GM19455 (cell line): Measurements from ENCODE around the gene TNFRSF21.
"Not testable (repeated sequence)": the region's sequence is repeated elsewhere in the genome, so short reads cannot be mapped to it uniquely, and the experiment has no call there.

ENCODE experiments used
- ATAC-seq: cut with Tn5 transposase; IDR thresholded peaks from one replicate; pipeline ENCODE4 v1.9.1; 2021; ENCODE audit not compliant: unreplicated experiment

TNFRSF21 gene

DNA sequence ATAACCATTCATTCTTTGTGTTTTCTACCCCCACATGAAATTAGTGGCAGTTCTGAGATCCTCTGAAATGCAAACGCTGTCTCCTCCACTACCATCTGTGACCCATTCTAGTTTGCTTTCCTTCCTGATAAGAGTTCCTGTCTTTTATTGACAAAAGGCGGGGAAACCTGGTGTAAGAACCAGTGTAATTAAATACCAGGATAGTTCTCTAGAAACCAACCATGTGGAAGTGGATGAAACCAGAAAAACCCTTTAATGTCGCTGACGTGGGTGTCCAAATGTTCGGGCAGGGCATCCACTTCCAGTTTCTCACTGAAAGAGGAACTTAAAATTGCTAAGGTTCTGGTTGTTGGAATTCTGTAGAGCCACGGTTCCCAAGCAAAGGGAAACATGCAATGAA, 79.1 kb downstream of the TNFRSF21 start:
- ATAC-seq, result no peak

DNA sequence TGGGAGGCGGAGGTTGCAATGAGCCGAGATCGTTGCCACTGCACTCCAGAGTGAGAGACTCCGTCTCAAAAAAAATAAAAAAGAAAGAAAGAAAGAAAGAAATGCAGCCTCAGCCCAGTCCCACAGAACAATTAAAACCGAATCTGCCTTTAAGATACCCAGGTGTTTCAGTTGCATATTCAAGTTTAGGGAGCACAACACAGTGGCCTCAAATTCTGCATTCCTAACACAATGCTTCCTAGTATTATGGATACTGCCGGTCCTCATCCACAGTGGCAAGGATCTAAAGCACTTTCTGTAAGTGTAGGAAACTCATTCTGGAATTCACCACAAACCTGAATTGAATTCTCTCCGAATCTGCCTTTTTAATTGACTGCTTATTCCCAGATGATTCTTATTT, 80.5 kb downstream of the TNFRSF21 start:
- no peak for ATAC-seq

DNA sequence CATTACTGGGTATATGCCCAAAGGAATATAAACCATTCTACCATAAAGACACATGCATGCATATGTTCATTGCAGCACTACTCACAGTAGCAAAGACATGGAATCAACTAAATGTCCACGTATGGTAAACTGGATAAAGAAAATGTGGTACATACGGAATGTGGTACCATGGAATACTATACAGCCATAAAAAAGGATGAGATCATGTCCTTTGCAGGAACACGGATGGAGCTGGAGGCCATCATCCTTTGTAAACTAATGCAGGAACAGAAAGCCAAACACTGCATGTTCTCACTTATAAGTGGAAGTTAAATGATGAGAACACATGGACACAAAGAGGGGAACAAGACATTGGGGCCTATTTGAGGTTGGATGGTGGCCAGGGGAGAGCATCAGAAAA, 81.6 kb downstream of the TNFRSF21 start:
- ATAC-seq, result not testable (repeated sequence)

DNA sequence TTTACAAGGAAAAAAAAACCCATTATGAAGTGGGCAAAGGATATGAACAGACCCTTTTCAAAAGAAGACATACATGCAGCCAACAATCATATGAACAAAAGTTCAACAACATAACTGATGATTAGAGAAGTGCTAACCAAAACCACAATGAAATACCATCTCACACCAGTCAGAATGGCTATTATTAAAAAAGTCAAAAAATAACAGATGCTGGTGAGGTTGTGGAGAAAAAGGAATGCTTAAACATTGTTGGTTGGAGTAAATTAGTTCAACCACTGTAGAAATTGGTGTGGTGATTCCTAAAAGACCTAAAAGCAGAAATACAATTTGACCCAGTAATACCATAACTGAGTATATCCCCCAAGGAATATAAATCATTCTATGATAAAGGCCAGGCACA, 86.5 kb downstream of the TNFRSF21 start:
- not testable (repeated sequence) for ATAC-seq

DNA sequence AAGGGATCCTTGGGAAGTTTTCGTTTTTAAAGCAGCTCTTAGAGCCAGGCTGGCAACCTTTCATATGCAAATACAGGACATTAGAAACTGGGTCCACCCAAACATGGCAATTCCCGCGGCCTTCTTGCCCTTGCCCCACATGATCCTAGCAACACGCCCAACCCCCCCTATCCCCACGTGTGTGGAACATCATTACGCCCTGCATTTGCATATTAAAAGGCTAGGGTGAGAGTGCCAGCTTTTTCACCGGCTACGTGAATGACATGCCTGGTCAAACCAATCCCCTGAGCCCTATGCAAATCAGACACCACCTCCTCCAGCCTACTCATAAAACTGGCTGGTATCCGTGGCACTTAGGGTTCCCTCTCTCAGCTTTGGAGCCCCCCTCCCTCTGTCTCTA, 88.1 kb downstream of the TNFRSF21 start:
- no peak for ATAC-seq

DNA sequence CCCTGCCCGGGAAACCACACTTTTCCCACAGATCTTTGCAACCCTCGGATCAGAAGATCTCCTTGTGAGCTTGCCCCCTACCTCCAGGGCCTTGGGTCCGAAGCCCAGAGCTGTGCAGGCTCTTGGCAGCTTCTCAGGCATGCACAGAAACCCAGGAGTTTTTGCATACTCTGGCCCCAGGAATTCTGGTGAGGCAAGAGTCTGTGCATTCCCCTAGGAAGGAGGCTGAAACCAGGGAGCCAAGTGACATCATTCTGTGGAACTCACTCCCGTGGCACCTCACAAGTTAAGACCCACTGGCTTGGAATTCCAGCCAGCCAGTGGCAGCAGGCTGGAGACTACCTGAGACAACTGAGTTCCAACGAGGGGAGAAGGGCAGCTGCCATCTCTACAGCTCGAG, 100.1 kb downstream of the TNFRSF21 start:
- no peak for ATAC-seq

DNA sequence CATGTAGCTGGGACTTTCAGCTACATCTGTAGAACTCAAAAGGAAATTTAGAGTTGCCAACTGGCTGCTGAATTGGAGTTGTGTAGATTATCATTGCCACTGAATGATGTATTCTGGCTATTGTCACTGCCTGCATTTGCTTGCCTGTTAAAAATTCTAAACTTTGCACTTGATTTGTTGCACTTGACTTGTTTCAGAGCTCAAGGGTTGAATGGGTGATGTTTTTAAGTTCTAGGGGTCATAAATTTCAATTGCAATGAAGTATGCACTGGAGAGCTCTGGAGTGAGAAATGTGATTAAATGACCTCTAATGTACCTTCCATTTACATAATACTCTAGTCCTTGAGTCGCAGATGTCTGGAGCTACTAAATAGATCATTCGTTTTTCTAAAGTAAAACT, 102.4 kb downstream of the TNFRSF21 start:
- ATAC-seq, result no peak

DNA sequence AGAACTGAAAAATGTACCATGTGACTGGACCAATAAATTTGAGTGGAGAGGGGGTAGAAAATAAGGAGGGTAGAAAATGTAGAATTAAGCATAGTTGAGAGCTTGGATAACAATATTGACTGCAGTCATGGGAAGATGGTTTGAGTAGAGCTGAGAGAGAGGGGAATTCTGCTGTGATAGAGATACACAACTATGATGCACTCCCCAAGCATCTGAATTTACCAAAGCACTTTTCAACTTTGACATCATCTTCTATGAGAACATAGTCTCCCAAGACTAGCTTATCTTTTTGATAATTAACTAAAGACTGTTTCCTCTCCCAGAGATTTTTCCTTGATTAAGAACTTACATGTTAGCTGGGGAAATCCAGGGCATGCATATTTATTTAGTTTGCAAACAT, 103.1 kb downstream of the TNFRSF21 start:
- ATAC-seq, result no peak

DNA sequence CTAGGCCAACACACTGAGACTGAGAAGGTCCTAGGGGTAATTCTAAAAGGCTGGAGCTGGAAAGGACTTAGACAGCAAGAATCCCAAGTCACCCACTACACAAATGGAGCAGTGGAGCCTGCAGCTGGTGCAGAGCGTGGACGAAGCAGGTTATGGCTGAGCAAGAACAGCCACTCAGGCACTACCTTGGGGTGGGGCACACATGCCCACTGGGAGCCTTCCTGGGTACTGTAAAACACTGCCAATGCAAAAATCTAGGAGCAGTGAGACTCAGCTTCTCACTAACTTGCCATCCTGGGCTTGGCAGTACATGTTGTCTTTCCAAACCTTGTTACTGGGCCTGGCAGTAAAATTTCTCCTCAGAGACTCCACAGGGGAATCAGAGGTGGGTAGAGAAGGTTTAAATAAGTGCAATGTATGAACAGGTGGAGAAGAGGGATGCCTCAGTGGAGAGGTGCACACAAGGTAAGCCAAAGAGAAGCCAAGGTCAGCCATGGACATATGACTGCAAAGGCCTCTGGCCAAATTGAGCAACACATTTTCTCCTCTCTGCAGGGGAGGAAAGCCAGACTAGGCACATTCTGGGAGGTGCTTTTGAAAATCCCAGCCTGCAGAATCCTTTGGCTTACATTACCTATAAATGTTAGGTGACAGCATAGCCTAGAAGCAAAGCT, 105.6 kb downstream of the TNFRSF21 start:
- ATAC-seq, result peak; percentile 2

DNA sequence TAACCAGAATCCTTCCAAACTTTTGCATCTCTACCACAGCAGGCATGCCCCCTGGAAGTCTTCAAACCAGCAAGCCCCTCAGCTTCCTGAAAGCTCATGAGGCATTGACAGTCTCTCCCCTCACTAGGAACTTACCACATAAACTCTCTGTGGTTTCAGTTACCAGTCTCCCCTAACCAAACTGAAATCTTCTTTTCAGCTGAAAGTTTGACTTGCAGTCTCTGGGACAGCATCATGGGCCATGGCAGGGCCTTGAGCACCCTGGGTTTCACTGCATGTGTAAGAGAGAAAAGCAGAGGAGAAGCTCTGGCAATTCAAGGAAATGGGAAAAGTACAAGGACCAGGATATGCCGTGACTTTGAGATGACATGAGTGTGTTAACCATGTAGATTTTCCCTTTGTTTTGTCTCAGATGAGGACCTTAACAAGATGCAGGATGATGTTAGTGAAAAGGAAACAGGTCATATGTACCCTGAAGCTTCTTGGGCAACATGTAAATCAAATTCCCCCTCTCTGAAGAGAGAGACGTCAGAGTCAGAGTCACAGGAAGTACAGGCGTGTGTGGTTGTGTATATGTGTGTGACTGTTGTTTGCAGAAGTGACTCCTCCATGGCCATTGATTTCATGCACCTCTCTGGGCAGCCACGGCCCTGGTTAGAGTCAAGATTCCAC, 106.3 kb downstream of the TNFRSF21 start:
- ATAC-seq, result peak; percentile 90

DNA sequence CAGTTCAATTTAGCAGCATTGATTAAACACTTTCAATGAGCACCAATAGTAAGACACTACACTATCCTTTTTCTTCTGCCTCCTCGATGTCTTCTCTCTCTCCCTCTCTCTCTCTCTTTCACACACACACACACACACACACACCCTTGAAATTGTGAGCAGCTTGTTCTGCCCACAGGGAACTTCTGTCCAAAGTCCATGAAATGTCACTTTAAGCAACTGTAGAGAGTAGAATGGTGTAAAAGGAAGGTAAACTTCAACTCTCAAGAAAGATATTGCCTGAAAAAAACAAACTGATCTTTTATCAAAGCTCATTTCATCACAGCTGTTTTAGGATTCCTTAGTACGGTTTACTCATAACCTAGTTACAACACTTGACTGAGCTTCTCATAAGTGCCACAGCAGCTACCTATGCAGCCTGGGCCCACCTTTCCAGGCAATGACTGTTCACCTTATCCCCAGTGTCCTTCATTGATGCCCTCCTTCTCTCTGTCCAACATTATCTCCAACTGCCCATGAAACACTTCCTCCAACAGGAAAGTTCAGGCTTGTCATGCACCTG, 107.0 kb downstream of the TNFRSF21 start:
- ATAC-seq, result no peak

DNA sequence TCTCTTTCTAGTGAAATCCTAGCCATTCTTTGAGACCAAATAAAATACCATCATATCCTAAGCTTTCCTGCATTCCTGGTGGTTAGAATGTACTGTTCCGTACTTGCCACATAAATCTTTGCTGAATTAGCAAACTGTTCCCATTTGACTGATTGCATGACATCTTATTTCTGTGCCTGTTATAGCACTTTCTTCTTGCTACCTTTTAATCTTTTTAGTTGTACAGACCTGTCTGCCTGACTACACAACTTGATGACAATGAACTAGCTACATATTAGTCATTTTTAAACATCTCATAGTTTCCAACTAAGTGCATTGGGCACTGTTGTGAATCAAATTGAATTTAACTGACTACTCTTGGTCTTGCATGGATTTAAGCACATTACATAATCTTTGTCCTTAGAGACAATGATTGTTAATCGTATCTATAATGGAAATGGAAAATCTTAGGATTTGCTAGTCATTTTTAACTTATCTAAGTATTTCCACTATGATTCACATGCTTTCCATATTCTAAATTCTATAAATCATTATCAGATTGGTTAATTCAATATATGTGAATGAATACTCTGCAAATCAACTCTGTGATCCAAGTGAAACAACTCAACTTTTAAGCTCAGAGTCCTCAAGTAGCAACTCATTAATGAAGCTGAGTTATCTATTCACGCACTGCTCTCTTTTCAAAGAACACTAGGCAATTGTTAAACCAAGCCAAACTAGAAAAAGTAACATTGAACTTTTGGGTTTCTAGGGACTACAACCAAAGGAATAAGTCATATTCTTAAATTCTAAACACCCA, 109.0 kb downstream of the TNFRSF21 start:
- no peak for ATAC-seq

DNA sequence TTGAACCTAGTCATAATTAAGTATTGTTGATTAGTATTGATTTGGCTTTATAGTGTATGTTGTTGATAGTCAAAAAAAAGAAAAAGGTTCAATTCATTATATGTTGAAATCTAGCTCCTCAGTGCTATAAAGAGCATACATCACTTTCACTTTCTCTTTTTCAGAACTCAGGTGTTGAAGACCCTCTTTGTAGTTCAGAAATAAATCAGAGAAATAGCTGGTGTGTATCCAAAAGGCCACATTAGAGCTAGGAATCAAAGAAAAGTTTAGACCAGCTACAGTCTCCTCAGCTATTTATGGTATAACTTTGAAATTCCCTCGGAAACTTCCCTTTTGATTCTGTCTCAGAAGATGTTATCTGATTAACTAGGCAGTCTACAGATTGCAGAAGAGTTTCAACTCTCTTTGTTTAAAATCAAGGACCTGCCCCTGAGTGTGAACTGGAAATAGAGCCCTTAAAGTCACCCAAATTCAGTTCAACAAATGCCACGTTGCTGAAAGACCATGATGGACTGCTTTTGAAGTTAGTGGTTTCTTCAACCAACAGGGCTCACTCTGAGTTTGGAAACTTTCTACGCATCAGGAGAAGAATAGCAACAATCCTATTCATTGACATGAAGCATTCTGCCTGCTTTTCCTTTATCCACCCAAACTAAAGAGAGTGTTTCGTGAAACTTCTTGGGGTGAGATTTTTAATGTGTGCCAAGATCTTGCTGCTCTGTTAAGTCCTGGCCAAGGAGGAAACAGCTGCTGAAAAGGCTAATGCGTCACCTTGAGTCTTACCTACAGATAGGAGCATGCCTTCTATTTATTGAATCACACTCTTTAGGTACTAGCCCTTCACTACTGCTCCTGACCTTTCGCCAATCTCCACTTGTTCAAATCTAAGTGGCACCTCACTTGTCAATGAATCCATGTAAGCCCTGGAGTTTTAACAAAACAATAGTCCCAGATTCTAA, 111.7 kb downstream of the TNFRSF21 start:
- no peak for ATAC-seq

DNA sequence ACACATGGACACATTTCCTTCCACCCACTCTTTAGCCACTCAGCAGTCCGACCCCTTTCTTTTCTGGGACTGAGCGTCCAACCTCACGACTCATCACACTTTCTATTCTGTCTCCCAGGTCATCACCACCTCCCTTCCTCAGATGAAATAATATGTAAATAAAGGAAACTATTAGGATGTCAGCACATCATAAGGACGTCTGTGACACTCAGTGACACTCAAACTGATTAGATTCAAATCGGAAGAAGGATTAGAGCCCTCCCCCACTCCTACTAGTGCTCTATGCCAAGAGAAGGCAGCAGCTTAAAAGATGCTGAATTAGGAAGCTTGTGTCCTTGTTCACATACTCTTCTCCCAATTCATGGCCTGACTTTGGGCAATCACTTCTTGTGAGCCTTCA, 113.6 kb downstream of the TNFRSF21 start:
- no peak for ATAC-seq

DNA sequence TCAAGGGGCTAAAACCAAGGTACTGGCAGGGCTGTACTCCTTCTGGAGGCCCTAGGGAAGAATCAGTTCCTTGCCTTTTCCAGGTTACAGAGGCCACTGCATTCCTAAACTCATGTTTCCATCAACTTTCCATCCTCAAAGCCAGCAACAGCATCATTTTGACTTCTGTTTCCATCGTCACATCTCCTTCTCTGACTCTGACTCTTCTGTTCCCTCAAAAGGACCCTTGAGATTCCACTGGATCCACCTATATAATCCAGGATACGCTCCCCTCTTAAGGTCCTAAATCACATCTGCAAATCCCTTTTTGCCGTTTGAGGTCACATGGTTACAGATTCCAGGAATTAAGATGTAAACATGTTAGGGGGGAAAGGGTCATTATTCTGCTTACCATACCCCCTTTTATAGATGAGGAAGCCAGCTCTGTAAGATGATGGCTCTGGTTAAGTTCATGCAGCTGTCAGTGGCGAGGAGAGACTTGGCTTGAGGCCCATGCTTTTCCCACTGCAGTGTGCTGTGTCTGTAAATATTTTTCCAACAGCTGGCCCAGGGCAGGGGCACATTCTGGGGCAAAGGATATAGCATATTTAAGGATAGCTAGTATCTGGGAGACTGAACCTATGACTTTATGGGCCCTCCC, 114.6 kb downstream of the TNFRSF21 start:
- no peak for ATAC-seq

DNA sequence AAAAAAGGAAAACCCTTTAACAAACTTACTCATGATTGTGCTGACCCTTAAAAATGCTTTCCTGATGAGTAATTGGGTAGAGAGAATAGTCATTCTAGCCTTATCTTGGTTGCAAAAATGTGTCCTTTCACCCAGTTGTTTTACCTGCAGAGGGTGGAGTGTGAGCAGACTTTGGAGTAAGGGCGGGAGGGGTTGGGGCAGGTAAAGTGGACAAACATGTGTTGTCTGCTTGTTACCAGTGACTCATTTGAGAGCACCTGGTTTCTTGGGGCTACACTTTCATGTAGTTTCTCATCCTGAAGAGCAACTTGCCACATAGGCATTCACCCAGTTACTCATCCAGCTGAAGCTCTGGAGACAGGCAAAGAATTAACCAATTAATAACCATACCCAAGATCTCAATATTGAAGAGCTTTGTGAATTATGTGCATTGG, 121.1 kb downstream of the TNFRSF21 start:
- ATAC-seq, result no peak

DNA sequence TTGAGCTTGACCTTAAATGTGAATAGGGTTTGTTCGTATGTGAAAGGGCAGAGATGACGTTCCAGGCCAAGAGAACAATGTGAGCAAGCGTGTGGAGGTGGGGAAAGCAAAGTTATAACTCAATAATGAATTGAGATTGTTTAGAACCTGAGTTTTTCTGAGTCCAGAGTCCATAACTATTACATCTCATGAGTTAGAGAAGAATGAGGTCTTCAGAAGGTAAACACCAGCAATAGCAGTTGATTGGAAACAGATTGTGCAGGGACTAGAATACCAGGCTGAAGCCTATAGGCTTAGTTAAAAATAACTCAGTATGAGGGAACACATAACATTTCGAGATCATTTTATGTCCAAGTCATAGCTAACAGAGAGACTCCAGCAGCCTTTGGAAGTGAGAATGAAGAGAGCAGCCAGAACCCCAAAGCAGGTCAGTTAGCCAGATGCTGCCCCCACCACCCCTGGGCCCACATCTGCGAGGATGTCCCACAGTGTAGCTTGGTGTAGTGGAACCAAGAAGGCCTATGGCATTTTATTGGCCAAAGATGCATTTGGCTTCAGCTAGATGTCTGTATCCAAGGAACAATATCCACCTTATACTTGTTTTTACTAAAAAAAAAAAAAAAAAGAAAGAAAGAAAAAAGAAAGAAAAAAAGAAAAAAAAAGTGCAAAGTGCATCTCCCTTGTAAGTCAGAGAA, 121.7 kb downstream of the TNFRSF21 start:
- no peak for ATAC-seq

DNA sequence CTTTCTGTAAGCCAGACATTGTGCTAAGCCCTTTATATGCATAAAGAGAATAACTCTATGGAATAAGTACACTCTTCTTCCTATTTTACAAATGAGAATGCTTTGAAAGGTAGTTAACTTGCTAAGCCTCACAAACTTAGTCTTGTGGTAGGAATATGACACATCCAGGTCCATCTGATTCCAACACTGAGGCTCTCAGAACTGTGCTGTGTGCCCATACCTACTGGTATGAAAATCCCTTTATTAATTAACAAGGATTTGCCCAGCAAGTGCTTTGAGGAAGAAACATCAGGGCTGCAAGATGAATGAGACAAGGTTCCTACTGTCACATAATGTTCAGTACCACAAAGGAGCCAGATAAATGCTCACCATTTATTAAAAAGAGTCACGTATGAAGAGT, 122.6 kb downstream of the TNFRSF21 start:
- no peak for ATAC-seq

DNA sequence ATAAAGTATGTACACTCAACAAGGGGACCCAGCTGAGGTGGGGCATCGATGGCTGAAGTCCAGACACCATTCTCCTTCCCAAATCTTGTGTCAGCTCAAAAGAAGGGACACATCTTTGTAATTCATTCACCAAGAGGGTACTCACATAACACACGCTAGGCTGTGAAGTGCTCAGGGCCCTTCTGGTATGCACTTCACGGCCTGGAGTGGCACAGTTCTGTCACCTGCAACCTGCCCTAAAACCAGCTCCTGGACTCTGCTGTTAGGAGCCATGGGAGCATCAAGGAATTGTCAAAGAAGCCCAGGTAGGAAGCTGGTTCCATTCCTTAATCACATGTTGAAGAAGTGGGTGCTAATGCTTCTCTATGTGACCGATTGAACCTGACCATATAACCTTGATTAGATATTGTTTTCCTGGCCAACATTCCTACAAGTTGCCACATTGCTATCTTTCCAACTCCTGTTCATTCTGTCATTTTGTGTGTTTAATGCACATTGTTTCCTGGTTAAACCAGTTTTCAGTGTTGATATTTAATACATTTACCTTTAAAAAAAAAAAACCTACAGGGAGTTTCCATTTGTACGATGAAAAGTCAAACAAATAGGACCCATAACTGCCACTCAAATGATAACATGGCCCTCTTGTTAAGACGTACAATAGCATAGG, 127.3 kb downstream of the TNFRSF21 start:
- ATAC-seq, result no peak
